ENCODE data around the gene MAP3K1. TPM values are rescaled to one million over a fixed set of nuclear protein-coding genes. Genes with fewer than 3 reads are reported as not detected.

Gene MAP3K1
- polyA plus RNA-seq, 3 donors = 73.1 to 100 (median 95.3) TPM

DNA sequence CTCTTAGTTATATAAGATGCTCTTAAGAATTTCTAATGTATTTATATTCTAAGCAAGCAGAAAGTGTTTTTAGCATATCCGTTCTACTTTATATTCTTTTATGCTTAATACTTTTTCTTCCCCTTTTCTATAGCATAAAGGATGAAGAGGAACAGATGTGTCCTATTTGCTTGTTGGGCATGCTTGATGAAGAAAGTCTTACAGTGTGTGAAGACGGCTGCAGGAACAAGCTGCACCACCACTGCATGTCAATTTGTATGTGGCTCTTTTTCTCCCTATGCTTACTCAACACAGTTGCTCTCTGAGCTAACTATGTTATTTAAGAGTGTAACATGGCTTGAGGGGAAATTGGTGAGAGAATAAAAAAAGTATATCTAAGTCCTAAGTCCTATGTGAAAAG lies 56.4 kb downstream of the MAP3K1 start:
- no peak for DNase-seq (ENCODE audit: extremely low read depth in 1 of 11, low read depth in 9 of 11, low spot score in 4 of 11)

DNA sequence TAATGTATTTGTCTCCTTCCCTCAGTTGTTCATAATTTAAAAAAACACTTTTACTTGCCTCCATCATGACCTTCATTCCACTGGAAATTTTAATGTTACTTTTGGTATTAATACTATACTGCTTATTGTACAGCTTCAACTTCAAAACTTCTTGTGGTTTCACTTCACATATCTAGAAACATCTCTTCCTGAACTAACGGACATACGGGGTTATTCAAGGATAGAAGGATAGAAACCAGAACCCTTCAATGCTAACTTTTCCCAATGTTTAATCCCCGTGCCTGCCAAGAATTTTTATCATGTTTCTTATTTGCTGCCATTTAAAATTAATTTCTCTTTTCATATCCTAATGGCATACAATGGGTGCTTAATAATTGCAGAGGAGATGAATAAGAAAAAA lies 57.7 kb downstream of the MAP3K1 start:
- DNase-seq (ENCODE audit: extremely low read depth in 1 of 11, low read depth in 9 of 11, low spot score in 4 of 11) = no peak

DNA sequence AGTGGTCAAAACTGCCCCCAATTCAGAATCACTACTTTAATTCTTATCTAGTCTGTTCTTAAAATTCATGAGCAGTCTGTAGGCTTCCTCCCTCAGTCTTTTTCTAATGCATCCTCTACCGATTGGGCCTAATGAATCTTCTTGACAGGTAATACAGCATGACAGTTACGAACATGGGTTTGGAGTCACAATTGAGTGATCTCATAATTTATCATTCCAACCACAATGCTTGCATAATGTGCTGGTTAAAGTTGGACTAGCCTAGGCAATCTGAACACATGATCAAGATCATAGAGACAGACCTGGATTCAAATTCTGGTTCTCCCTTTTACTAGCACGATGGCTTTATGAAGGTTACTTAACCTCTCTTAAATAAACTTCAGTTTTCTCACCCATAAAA lies 61.0 kb downstream of the MAP3K1 start:
- no peak for DNase-seq (ENCODE audit: extremely low read depth in 1 of 11, low read depth in 9 of 11, low spot score in 4 of 11)

DNA sequence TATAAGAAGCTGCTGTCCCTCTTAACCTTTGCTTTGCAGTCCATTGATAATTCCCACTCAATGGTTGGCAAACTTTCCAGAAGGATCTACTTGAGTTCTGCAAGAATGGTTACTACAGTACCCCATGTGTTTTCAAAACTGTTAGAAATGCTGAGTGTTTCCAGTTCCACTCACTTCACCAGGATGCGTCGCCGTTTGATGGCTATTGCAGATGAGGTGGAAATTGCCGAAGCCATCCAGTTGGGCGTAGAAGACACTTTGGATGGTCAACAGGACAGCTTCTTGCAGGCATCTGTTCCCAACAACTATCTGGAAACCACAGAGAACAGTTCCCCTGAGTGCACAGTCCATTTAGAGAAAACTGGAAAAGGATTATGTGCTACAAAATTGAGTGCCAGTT lies 66.2 kb downstream of the MAP3K1 start:
- DNase-seq (ENCODE audit: extremely low read depth in 1 of 11, low read depth in 9 of 11, low spot score in 4 of 11) = no peak

DNA sequence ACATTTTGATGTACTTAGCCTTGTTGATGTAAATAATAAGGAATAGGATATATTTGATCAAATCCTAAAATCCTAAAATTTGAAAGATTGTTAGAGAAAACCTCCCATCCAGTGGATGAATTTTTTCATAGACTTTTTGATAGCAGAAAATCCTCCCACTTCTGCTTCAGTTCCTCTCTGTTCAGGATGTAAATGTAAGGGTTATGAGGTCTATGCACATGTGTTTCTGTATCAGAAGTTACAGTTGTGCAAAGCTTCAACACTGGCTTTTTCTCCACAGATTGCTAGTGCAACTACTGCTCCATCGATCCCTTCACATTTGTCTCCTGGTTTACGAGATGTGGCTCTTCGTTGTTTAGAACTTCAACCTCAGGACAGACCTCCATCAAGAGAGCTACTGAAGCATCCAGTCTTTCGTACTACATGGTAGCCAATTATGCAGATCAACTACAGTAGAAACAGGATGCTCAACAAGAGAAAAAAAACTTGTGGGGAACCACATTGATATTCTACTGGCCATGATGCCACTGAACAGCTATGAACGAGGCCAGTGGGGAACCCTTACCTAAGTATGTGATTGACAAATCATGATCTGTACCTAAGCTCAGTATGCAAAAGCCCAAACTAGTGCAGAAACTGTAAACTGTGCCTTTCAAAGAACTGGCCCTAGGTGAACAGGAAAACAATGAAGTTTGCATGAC lies 78.1 kb downstream of the MAP3K1 start:
- DNase-seq (ENCODE audit: extremely low read depth in 1 of 11, low read depth in 9 of 11, low spot score in 4 of 11) = no peak

DNA sequence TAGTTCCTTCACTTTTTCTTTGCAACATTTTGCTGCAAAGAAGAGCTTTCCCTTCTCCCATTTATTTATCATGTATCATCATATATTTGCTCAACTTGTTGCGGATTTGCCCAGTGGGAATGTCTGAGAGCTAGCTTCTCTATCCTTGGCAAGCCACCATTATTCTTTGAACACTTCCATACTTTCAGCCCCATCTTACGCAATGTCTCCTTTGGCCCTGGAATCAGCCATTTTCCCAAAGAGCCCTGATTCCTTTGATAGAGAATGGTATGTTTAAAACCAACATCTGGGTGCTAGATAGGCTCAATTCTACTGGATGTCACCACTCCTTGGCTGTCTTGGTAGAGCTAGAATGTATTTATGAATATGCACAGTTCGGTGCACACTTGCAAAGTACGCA lies 81.4 kb downstream of the MAP3K1 start:
- no peak for DNase-seq (ENCODE audit: extremely low read depth in 1 of 11, low read depth in 9 of 11, low spot score in 4 of 11)

DNA sequence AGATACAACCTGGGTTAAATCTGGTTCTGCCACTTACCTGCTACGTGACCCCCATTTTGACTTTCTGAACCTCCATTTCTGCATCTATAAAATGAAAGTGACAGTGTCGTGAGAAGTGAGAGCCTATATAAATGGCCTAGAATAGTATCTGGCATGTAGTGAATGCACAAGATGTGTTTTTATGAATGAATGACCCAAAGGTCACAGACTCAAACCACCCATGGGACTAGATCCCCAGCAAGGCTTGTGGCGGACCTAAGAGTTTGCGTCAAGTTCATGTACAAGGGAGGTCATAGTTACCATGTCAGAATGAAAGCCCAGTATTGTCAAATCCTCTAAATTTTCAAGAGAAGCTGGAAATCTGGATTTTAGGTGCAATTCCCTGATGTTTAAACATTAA lies 82.9 kb downstream of the MAP3K1 start:
- DNase-seq (ENCODE audit: extremely low read depth in 1 of 11, low read depth in 9 of 11, low spot score in 4 of 11) = no peak

DNA sequence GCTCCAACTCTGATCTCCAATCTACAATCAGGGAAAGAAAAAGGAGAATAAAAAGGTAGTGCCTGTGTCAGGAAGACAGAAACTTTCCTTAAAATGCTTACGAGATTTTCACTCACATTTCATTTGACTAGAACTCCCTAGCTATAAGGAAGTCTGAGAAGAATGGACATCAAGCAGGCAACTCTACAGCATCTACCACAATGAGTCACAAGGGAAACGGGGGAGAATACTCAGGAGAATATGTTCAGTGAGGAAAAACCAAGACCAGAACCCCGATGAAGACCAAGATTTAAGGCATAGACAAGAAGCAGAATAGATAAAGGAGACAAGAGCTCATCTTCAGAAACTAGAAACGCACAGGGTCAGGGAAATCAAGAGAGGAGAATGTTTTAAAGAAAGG lies 85.0 kb downstream of the MAP3K1 start:
- peak in 1 of 11 donors; percentile 4 for DNase-seq (ENCODE audit: extremely low read depth in 1 of 11, low read depth in 9 of 11, low spot score in 4 of 11)

DNA sequence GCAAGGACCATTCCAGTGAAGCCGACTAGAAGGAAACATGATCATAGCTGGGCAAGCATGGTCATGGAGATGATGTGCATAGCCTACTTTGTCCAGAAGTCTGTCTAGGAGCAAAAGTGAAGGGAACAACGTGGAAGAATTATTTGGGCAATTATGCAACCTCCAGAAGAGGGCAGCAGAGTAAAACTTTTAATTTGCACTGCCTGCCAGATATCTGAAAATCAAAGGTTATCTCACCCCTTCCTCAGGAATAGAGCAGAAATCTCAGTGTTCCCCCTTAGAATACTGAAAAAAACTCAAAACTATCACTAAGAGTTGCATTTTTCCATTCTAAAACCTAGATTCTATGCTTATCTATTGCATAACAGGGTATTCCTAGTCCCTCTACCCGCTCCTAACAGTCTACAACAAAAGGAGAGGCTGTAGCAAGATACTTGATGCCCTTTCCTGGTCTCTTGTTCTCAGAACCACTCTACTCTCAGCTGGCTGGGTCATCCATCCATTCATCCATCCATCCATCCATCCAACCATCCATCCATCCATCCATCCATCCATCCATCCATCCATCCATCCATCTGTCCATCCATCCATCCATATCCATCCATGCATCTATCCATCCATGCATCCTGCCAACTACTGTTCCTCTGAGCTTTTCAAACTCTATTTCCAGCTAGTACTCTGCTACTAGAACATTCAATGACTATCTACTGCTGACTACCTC lies 85.7 kb downstream of the MAP3K1 start:
- peak in 10 of 11 donors; percentile 12 to 48 (median 24) for DNase-seq (ENCODE audit: extremely low read depth in 1 of 11, low read depth in 9 of 11, low spot score in 4 of 11)

DNA sequence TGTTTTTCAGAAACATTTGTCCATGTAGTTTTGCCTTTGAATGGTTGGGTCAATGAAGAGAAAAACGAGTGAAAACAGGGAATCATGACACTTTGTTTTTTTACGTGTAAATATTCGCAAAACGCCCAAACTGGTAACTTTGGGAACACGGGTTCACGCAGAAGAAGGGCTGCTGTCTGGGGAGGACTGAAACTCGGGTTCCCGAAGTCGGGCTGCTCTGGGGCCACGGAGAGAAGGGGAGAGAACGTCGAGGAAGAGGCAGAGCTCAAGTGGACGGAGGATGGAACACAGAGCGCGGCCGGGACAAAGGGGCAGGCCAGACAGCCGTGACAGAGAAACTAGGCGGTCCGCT lies 93.6 kb downstream of the MAP3K1 start:
- no peak for DNase-seq (ENCODE audit: extremely low read depth in 1 of 11, low read depth in 9 of 11, low spot score in 4 of 11)

DNA sequence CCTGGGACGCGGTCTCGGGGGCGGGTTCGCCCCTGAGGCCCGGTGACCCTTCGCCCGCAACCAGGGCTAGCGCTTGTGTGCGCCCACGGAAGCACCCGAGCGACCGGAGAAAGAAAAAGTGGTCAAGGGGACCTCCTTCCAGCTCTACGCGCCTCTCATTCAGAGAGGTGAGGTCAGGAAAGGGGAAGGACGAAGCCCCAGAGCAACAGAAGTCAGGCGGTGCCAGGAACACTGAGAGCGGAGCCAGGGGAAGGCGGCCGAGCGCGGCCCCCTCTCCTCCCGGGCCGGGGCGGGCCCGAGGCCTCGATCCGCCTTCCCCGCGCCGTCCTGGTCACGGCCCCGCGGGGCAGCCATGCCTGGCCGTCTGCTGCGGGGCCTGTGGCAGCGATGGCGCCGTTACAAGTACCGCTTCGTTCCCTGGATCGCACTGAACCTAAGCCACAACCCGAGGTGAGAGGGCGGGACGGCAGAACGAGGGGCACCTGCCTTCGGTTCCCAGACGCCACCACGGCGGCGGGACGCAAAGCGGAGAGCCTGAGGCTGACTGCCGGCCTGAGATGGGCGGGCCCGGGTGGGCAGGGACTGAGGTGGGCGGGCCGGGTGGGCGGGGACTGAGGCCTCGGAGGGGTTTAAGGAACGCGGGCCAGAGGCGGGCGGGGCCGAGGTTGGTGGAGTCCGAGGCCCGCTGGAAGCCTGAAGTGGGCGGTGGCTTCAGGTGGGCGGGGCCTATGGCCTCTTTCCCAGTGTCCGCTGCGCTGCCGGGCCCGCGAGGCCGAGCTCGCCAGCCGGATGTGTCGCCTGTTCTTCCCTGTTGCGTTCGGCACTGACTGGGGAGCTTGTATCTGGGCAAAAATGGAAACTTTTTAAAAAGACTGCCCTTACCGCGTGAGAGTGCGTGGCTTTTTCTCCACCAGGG lies 94.2 kb downstream of the MAP3K1 start, which contains the start of gene SETD9:
TSS of gene SETD9 (plus strand) at position 303 of the 916 bp plus-strand sequence. CDS start at position 353, 50 bp downstream.
- DNase-seq (ENCODE audit: extremely low read depth in 1 of 11, low read depth in 9 of 11, low spot score in 4 of 11) = peak; percentile 90 to 97 (median 96)

DNA sequence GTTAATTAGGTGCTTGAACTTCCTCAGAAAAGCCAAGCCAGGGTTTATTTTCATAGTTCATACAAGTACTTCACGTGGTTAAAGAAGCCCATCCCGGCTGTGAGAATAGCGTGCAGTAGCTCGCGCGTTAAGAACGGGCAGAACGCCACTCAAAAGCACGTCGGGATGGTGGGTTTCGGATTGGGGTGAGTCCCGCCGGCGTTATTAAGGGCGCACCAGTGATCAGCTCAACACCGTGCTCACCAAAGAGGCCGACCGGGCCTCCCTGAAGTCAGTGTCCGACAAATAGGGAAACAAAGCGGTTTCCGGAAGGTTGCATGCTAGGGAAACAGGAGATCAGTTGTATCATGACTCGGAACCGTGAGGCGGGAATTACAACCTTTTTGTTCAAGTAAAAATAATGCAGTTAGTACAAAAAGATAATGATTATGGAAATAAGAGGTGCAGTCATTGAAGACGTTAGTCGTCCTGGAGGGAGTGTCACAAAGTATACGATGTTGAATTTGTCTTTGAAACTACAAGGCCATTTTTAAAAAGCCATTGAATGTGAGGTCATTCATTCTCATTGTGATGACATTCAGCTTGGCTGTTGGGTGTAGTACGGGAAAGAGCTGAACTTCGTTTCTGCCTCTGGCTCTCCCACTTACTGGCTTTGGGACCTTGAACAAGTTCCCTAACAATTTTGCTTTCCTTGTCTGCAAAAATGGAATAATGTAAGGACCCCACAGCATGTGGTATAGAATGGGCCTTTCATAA lies 95.0 kb downstream of the MAP3K1 start:
- peak in 5 of 11 donors; percentile 4 to 83 (median 13) for DNase-seq (ENCODE audit: extremely low read depth in 1 of 11, low read depth in 9 of 11, low spot score in 4 of 11)

DNA sequence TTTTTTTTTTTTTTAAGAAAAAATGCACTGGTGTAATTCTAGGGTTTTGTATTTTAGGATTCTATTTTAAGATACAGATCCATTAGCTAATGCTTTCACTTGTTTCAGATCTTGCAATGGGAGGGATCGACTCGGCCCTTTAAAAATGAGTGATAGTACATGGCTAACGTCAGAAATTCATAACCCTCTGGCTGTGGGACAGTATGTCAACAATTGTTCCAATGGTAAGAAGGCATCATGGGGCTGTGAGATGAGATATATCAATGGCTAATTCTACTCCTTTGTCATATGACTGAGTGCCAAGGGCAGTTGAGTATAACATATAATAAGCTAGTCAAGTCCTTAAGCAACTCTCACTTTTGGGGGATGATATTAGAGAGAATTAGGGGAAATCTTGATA lies 98.4 kb downstream of the MAP3K1 start:
- no peak for DNase-seq (ENCODE audit: extremely low read depth in 1 of 11, low read depth in 9 of 11, low spot score in 4 of 11)

DNA sequence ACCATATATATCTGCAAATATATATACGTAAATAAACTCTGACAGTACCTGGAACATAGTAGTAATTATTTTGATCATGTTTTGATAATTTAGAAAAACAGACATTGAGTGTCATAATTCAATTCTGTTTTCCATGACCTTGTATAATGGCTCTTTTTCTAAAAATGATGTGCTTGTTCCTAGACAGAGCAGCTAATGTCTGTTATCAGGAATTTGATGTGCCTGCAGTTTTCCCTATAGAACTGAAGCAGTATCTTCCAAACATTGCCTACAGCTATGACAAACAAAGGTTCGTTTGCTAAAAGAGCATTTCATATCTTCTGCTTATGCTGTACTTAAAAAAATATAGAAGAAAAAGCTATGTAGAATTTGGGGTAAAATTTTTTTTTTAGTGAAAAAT lies 99.3 kb downstream of the MAP3K1 start:
- DNase-seq (ENCODE audit: extremely low read depth in 1 of 11, low read depth in 9 of 11, low spot score in 4 of 11) = no peak

DNA sequence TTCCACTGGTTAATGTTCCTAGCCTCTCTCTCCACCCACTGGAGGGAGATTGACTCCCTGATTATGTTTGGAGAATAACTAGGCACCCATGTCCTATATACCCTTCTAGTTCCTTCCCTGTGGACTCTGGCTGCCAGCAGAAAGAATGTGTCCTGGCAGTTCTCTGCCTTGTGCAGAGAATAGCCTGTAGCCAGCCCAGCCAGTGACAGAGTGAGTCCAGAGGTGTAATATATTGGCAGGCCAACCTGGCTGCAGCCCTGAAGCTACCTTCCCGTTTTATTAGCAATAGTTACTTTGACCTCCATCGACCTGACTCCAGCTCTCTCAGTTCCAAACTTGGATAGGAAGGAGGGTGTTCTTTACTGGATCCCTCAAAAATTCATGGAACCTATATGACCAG lies 102.2 kb downstream of the MAP3K1 start:
- no peak for DNase-seq (ENCODE audit: extremely low read depth in 1 of 11, low read depth in 9 of 11, low spot score in 4 of 11)

DNA sequence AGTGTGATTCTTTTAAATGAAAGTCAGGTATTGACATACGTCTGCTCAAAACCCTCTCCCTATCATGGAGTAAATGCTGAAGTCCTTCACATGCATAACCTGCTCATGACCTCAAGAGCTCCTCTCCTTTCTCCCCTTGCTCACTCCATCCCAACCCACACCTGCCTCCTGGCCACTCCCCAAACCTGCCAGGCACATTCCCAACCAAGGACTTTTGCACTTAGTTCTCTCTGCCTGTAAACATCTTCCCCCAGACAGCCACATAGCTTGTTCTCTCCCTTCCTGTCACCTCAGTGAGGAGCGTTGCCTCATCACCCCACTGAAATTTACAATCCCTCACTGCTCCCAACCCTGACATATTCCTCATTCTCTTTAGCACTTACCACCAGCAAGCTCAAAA lies 102.7 kb downstream of the MAP3K1 start:
- DNase-seq (ENCODE audit: extremely low read depth in 1 of 11, low read depth in 9 of 11, low spot score in 4 of 11) = no peak

DNA sequence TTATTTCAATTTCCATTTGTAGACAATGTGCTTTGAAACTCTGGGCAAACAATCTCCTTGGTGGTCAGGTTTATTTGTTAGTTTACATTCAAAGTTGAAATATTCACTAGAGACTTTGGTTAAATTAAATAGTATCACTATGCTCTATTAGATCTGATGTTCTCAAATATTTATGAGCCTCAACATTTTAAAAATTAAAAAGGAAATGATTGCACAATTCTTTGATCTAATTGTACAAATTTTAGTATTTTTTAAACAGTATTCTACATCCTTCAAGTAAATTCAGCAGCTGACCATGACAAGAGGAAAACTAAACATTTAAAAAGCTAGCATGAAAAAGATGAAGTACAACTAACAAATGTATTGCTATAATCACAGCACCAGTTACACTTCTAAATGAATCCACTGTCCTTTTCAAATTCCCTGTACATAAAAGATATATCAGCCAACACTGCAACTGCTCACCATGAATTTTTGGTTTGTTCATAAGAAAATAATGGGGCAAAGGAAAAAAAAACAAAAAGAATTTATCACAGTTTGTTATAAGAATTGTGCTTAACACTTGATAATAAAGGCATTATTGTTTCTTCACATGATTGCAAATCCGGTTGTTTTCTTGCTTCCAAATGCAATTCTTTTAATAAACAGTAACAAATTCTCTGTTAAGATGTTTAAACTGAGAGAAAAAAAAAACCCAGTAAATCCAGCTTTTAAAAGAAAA lies 104.8 kb downstream of the MAP3K1 start:
- no peak for DNase-seq (ENCODE audit: extremely low read depth in 1 of 11, low read depth in 9 of 11, low spot score in 4 of 11)

DNA sequence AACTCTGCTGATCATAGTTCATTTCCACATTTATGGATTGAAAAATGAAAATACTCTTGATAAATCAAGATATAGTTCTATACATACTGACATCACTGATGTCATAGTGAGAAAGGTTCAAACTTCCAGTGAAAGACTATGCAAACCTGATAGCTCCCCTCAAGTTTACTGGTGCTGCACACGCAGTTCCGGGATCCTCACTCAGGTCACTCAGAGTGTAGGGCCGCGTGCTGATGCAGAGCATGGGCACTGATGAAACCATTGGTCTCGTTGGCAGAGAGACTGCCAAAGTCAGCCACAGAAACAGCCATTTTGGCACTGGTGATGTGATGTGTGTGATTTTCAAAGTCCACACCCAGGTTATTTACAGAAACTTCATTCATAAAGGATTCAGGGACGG lies 107.6 kb downstream of the MAP3K1 start:
- DNase-seq (ENCODE audit: extremely low read depth in 1 of 11, low read depth in 9 of 11, low spot score in 4 of 11) = no peak

Measured in renal cortex interstitium (tissue), 11 donors.